ENCODE measurements around the gene DNMT3A.
"Not testable (repeated sequence)": the region's sequence is repeated elsewhere in the genome, so short reads cannot be mapped to it uniquely, and the experiment has no call there.

The DNMT3A gene

DNA sequence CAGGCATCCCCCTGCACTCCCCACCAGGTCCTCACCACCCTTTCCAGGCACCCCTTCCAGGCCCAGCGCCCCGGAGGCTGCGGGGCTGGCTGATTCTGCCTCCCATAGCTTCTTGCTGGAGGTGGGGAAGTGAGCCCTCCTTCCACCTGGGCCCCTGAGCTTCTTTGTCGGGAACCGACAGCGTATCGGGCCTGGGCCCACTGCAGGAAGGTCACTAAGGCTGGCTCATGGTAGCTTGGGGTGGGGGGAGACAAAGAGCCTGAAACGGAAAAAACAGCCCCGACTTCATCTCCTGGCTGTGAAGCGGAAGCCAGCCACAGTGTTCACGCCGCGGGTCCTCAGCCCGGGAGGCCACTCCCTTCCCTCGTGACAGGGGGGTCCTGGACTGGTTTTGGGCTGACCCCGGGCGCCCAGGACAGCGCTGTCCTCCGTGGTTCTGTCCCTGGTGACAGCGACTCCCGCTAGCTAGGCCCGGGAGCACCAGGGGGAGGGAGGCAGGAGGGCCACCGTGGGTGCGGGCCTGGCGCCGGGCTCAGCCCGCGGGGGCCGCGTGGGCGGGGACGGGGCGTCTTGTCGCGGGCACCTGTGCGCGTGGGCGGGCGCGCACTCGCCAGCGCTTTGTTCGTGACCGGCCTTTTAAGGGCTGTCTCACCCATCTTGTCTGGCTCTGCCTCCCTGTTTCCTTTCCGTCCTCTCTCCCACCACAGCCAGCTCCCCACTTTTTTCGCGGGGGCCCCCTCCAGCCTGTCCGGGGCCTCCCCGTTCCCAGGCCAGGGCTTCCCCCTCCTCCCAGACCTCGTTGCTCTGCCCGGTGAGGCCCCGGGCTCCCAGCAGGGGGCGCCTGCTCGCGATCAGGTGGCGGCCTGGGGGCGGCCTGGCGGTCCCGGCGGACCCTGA, 64.9 kb downstream of the DNMT3A start:
- no peak for DNase-seq

DNA sequence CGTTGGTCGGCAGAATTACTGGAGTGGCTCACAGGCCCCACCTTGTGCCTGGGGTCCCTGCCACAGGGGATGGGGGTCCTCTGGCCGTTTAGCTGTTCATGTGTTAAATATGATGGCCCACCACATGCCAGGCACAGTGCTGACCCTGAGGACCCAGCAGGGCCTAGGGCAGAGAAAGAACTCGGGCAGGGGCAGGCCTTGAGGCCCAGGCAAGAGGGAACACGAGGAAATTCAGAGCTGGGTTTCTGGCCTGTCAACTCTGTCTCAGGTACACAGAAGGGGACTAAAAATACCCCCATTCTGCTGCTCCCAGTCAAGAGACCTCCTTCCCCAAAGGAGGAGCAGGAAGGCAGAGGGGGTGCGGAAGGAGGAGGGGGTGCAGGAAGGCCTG, 66.2 kb downstream of the DNMT3A start:
- no peak for DNase-seq

DNA sequence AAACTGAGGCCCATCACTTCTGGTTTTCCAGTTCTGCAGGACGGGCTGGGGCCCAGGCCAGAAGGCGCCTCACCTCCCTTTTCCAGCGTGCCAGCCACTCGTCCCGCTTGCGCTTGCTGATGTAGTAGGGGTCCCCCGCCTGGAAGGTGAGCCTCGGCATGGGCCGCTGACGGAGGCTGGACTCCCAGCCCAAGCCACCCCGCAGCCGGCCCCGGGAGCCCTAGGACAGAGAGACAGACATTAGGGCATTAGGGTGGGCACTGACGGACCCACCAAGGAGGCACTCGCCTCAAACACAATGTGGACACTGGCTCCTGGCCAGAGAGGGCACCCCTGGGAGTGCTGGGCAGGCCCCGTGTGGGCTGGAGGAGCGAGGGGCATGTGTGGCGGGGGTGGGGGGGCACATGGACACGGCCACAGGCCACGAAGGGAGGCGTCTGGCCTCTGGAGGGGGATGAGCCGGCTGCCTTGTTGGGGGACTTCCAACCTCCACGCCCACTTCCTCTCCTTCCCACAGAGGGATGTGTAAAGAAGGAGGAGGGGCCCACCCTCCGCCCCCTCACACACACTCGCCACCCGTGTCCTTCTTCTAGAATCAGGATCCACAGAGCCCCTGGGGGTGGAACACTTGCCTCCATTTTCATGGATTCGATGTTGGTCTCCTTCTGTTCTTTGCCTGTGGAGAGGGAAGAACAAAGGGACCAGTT, 66.7 kb downstream of the DNMT3A start:
- peak; percentile 37 for DNase-seq

DNA sequence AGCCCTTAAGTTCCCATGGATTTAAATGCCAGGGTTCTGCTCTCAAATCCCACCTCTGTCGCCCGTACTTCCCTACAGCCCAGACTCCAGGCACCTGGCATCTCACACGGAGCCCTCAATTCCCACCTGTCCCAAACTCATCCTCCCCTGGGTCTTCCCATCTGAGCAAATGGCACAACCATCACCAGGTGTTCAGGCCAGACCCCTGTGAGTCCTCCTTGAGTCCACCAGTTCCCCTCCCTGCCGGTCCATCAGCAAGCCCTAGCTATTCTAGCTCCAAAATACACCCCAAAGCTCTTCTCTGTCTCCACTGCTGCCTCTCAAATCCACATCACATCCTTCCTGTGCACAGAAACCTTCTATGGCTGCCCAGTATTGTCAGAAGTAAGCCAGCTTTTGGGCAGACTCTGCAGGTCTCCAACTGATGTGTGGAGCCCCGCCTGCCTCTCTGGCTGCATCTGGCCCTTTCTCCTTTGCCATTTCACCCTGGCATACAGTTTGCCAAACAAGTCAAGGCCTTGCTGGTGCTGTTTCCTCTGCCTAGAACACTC, 67.7 kb downstream of the DNMT3A start:
- DNase-seq: no peak

DNA sequence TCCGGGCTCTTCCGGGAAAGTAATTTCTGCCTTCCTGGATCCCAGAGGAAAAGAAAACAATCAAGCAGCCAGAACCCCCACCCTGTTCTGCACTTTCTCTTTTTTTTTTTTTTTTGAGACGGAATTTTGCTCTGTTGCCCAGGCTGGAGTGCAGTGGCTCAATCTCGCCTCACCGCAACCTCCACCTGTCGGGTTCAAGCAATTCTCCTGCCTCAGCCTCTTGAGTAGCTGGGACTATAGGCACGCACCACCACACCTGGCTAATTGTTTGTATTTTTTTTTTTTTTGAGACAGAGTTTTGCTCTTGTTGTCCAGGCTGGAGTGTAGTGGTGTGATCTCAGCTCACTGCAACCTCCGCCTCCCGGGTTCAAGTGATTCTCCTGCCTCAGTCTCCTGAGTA, 69.0 kb downstream of the DNMT3A start:
- DNase-seq: not testable (repeated sequence)

DNA sequence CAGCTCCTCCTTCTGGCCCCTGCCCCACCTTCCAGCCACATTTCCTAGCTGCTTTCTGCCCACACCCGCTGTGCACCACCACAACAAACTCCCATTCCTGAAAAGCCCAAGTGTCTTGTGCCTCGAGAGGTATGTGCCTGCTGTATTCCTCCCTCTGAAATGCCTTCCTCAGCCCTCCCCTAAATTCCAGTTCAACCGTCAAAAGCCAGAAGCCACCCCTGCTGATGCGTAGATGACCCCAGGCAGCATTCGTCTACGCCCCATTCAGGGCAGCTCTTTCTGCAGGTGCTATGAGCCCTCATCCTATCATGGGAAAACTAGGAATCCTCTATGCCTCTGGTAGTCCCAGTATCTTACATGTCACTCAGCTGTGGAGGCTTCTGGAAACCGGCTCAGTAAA, 71.7 kb downstream of the DNMT3A start:
- no peak for DNase-seq

DNA sequence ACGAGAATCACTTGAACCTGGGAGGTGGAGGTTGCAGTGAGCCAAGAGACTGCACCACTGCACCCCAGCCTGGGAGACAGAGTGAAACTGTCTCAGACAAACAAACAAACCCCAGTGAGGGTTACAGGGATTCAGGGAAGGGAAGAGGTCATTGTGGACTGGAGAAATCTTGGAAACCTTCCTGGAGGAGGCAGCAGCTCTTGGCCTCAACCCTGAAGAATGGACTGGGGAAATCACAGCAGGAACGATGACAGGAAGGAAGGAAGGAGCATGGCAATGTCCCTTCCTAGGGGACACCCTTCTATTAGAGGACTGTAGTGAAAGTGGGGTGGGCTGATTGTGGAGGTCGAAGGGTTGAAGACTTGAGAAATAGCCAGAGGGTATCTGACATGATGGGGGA, 72.5 kb downstream of the DNMT3A start:
- no peak for DNase-seq

DNA sequence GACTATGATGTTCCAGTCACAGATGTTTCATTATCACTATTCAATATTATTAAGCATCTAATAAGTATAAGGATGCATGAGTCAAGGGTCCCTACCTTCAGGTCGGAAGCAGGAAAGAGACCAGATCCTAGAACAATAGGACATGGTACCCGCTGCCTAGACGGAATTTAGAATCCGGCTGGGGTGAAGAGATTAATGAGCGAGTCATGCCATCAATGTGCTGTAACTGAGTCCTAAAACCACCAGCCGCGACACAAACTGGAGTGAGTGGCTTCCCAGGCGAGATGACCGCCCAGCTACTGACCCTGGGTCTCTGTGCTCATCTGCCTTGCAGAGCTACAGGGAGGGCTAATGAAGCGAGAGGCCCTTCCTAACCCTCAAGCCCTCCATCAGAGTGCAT, 73.6 kb downstream of the DNMT3A start:
- DNase-seq: no peak

DNA sequence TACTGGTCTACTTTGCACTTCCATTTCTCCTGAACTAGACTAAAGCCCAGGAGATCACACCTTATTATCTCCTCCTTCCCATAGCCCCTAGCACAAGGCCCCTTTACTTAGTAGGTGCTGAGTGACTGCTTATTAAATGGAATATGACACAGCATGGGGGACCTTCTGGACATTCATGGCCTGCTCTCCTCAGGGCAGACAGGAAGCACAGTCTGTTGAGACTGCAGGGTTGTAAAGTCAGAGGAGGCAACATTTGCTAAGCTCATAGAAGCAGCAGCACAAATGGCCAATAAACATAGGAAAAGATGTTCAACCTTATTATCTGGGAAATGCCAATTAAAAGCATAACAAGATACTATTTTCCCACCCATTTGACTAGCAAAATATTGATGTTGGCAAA, 75.3 kb downstream of the DNMT3A start:
- DNase-seq: no peak

DNA sequence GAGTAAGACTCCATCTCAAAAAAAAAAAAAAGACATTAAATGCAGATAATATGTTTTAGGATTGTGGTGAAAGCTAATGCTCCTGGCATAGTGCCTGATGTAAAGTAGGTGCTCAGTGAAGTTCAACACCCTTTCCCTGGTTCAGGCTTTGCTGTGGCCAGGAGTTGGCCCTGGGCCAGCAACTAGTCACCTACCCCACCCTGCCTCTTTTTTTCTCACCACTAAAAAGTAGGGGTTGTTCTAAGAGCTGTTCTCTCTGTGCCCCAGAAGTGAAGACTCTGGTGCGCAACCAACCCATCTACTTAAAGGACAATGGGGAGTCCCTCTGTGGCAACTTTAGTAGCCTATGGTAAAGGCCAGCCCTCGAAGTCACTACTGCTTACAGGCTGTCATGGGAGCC, 75.9 kb downstream of the DNMT3A start:
- no peak for DNase-seq

DNA sequence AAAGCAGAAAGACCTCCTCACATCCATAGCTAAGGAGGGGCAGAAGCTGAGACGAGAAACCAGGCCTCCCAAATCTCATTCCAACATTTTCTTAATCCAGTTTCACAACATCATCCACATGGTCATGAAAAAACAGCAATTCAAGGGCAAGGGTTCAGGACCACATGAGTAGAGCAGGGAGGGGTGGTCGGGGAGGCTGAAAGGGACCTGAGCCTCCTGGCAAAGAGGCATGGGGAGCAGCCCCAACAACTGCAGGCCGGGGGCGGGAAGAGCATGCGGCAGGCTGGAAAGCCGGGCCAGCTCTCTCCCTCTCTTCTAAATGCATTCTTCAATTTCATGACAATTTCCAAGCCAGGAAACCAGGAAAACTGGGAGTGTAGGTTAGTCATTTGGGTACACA, 76.7 kb downstream of the DNMT3A start:
- DNase-seq: no peak

DNA sequence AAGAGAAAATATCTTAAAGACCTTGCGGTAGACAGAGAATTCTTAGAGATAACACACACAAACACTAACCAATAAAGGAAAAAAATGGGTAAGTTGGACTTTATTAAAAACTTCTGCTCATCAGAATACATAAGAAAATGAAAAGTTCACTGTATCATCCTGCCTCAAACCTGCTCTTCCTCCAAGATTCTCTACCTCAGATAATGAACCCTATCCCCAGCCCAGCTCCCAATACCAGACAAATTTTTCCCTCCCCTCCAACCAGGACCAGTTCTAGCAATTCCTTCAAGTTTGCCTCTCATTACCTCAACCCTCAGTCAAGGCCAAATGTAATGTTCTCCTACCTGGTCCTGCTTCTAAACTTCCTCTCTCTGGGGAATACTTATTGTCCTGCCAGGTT, 79.4 kb downstream of the DNMT3A start:
- no peak for DNase-seq

DNA sequence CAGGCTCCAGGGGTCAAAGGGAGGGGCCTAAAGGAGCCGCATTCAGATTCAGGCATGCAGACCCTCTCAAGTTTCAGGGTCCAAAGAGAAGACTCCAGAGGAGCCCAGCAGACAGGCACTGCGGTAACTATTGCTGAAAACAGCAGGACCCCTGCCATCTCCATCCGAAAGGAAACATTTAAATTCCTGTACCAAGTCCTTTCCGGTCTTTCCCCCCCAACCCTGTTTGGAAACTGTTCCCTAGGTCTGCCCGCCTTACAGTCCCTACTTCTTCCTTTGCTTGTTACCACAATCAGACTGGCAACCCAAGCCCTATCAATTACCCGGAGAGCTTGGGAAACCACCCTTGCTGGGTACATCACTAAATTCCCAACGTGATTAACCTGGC, 82.0 kb downstream of the DNMT3A start:
- DNase-seq: no peak

DNA sequence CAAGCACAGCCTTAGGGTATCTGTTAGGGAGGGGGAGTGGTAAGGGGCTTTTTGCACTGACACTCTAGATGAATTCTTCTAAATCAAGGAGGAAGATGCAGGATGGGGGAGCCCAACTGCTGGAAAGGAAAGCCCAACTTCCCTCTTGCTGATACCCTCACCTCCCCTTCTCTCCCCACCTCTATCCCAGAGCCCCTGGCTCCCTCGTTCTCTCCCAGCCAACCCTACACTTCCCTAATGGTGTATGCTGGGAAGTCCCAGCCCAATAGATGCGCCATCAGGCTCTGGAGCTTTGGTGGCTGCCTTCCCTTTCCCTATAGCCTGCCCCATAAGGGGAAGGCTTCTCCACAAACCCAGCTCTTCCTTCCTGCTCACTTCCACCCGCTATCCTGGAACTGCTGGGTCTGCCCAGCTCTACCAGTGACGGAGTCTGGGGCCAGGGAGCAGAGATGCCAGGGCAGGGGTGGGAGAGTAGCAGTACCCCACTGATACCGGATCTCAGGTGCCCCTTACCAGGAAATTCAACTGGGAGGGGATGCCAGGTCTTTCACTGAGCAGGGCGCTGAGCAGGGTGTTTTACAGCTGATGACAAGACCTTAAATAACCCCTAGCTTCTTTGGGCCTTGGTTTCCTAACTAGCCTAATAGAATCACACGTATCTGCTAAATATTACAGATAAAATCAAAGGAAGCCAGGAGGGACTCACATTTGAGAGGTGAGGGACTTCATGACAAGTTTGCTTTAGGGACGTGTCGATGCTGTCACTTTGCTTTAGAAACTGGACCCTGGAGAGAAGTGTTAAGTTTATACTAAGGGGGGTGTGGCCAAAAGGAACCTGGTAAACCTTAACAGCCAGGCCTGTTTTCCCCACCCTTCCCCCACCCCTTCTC, 82.6 kb downstream of the DNMT3A start:
- no peak for DNase-seq

DNA sequence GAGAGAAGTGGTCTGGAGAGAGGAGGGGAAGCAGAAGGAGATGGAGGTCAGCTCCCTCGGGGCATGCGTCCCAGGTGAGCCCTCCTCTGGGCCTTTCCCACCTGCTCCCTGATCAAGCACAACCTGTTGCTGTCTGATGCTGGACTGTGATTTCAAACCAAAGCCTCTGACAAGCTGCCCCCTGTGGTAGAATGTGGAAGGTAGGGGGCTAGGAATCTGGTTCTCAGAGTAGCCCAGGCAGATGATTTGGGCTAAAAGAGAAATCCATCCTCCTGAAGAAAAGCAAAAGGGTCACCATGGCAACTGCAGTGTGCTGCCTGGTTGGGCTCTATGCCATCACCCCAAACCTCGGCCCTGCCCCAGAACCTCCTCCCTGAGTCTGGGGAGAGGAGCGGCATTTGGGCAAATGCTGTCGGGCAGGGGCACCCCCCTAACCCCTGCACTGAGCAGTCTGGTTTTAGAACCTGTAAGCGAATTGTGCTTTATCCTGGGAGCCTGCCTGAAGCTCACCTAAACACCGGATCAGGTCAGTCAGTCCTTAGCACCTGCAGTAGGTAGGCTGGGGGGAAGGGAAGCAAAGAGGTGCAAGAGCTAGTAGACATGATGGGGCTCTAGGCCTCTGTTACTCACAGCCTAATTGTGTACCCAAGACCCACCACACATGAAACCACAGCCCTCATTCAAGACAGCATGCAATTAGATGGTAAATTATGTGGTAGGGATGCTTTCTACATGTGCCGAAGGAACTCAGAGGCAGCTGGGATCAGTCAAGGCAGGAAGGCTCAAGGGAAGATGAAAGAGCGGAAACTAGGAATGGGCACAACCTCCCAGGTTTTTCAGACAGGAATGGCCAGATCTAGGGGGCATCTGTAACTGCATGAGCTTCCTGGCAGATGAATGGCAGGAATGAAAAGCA, 83.5 kb downstream of the DNMT3A start:
- no peak for DNase-seq

DNA sequence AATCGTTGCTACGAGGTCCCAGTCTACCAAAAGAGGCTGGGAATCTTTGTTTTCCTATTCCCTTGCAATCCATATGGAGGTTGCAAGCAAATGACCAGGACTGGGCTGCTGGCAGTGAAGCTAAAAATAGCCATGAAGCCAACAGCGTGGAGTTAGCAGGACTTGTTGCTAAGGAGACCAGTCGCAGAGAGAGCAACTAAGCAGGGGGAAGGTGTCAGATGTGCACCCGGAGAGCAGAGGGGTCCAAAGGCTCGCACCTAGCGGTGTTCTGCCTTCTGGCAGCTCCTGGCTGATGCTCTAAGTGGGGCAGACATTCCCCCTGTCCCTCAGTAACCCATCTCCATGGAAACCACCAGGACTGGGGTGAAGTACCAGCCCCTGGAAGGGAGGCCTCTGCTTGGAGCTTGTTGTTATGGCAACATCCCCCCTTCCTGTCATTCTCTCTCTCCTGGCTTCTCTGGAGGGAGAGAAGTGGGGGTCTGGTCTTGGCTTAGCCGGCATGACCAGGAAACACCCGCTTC, 84.6 kb downstream of the DNMT3A start:
- no peak for DNase-seq

DNA sequence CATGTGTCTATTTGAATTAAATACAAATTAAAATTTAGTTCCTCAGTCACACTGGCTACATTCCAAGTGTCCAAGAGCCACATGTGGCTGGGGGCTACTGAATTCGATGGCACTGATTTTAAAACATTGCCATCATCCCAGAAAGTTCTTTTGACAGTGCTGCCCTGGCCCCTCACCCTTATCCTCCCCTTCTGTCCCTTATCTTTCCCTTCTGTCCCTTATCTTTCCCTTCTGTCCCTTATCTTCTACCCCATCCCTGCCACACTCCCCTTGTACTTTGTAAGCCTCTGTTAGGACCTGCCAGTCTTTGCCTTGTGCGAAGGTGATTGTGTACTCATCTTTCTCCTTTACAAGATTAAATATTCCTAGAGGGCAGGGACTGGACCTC, 85.2 kb downstream of the DNMT3A start:
- no peak for DNase-seq

DNA sequence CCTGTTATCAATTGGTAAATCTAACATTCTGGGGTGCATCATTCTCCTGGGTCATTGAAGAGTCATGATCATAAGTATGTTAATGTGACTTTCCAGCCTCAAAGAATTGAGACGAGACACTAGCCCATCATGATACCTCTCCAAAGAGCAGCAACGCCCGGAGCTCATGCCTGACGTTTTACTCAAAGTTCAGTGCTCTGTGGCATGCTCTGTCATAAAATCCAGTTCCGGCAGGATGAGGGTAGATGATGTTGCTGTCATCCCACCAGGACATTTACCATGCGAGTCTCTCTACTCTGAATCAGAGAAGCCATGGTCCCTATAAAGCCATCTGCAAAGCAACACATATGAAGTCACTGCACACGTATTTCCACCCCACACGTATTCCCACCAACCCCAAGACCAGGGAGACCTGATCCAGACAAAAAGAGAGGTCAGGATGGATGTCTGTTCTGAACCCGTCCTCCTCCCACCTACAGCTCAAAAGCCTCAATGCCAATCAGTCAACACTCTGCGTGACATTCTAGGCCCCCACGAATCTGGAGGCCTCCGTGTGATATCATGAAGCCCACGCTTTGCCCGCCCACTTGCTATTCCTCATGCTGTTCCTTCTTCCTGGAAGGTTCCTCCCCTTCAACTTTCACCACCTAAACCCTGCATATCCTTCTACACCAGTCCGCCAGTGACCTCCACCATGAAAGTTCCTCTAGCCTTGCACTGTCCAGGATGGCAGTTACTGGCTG, 85.8 kb downstream of the DNMT3A start:
- DNase-seq: no peak

DNA sequence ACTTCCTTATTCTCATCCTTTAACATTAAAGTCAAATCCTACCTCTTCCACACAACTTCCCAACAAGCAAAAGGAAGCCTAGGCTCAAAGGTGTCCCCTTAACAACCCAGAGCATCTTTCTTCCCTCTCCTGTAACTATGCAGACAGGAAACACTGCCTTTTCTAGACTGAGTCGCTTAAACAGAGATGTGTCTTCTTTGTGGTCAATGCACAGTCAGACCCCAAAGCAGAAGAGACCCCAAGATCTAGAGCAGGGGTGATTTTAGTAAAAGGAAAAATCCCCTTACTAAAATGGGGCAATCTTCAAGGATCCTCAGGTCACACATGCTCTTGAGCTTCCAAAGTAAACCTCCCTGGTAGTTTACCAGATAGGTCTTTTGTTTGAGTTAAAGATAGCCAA, 86.8 kb downstream of the DNMT3A start:
- DNase-seq: no peak

DNA sequence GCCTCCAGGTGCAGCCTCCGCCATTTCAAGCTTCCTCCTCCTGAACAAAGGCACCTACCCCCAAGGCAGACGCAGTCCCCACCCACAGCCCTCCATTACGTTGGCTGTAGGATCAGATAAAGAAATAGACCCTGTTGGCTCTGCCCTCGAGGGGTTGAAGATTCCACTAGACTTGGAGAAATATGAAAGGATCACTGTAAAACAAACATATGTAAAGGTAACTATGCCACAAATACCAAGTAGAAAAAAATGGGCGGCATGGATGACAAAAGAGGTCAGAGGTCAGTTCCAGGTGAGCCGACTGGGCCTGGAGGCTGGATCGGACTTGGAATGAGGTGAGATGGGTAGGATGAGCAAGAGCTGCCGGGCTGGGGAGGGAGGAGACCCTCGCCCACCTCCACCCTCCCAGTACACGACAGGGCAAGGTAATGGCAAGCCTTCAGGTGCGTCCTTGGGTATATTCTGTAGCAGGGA, 88.5 kb downstream of the DNMT3A start:
- no peak for DNase-seq
